Activated T-helper 9 cell treated with anti-CD3 and anti-CD28 coated beads, Interleukin-2, amount 50 U/mL, for 16 hours (primary cell): Measurements from ENCODE around the gene DDX56.
A peak's percentile ranks its signal among the peaks of the same experiment; 100 is the strongest.

Experiments used
- DNase-seq: peaks from one replicate; pipeline ENCODE4 v3.0.0-alpha.2; 2020; ENCODE audit warnings: low read depth

Gene DDX56

DNA sequence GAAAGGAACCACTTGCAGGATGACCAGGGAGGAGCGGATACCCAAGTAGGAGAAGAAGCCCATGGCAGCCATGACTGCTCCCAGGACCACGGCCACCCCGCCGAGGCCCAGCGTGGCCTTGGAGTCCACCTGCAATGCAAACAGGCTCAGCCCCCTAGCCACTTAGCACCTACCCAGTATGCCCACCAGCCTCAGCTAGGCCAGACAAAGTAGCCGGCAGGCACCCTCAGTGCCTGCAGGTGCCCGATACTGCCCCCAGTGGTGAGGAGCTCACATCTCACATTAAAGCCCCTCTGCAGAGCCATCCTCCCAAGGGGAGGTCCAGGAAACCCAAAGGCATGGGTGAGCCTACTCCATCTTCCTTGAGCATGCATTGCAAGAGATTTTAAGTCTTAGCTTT is 39.2 kb downstream of the DDX56 start:
- peak; percentile 8 for DNase-seq

DNA sequence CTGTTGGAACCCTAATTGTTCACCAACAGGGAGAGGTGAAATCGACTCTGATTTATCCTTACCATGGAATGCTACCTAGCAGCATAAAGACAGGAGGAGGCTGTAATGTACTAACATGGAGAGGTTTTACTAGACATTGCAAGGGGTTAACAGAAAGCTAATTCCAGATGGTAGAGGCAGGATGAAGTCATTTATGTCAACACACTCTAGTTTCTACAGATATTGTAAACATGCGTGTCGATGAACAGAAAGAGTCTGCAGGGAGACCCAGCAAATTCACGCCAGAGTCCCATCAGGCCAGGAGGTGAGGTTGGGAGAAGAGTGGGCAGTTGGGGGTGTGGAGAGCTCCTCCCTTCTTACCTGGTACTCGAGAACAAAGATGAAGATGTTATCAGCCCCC is 39.6 kb downstream of the DDX56 start:
- no peak for DNase-seq

DNA sequence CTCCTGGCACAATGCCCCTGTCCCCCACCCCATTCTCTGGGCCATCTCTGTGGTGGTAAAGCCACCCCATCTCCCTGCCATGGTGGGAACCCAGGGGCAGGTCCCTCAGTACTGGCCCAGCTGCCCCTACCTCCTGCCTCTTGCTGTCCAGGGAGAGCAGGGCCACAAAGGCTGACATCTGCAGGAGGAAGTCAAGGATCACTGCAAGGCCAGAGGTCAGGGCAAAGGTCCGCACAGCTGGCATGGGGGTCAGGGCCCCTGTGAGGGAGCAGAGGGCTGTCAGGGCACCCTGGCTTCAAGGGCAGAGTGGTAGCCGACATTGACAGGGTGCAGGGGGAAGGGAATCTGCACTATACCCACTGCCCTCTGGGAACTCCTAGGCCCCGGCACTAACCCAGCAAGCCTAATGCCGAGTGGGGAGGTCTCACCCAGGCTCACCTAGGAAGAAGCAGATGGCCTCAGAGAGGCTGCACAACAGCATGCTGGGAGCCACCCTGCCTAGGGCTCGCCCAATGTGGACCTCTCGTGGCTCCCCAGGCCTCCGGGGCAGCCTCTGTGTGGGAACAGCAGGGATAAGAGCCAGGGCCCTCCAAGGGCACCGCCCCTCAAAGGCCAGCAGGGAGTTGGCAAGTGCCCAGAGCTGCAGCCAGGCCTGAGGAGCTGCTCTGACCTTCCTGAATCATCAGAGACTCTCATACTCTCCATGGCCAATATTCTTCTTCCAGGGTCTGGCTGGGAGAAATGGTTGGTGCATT is 40.2 kb downstream of the DDX56 start:
- DNase-seq = no peak

DNA sequence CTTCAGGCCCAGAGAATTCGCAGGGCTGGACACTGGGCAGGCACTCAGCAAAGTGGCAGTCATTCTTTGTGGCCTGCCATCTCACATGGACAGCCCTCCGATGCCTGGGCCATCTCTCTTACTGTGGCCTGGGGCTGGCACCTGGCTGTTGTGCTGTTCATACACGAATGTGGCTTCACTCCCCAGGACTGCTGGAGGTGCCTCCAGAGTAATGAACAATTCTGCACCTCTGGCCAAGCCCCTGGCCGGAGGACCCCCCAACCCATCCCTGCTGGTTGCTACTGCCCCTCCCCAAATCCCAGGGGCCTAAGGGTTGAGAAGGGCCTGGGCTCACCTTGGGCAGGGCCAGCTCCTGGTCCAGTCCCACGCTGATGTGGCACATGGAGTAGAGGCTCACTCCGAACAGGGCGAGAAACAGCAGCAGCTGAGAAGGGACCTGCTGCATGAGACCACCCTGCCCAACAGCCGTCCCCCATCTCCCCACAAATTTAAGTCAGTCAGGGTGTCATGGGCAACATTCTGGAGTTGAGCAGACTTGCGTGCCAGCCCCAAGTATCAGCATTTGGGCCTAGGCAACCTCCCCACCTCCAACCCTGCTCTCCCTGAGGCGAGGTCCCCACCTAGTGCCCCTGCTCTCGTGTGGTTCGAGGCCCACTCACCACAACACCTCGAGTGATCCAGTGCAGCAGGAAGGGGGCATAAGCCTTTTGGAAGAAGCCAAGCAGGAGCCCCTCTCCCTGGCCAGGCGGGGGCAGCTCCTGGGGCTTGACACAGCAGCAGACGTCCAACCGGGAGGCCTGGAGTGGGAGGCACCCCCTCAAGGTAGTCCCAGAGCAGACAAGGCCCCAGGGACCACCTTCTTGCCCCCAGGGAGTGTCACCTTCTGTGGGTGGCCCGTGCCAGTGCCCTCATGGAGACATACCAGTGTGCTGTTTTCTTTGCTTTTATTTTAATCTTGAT is 42.0 kb downstream of the DDX56 start:
- DNase-seq = no peak

DNA sequence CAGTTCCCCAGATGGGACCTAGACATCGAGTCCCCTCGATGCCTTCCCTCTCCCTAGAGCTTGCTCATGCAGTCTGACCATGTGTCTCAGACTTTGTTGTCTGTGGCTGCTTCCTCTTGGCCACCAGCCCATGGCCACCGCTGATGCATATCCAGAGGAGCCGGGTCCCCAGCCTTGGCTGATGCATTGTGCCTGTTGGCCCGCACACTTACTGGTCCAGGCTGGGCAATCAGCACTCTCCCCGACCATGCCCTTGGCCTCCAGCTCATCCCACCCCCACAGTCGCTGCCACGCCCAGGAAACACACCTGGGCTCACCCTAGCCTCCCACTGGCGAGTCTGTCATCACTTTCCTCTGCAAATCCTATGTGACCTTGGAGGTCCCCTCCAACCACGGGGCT is 42.7 kb downstream of the DDX56 start:
- no peak for DNase-seq

DNA sequence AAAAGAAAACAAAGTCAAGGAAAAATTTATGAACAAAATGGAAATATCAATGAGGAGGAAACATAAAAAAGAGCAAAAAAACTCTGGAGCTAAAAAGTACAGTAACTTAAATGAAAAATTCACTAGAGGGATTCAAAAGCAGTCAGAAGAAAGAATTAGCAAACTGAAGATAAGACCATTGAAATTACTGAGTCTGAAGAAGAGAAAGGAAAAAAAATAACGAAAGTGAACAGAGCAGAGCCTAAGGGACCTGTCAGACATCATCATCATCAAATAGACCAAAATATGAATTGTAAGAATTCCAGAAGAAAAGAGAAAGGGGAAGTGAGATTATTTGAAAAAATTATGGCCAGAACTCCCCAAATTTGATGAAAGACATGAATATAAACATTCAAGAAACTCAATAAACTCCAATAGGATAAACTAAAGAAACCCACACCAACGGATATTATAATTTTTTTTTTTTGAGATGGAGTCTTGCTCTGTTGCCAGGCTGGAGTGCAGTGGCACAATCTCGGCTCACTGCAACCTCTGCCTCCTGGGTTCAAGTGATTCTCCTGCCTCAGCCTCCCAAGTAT is 48.8 kb downstream of the DDX56 start:
- DNase-seq = no peak

DNA sequence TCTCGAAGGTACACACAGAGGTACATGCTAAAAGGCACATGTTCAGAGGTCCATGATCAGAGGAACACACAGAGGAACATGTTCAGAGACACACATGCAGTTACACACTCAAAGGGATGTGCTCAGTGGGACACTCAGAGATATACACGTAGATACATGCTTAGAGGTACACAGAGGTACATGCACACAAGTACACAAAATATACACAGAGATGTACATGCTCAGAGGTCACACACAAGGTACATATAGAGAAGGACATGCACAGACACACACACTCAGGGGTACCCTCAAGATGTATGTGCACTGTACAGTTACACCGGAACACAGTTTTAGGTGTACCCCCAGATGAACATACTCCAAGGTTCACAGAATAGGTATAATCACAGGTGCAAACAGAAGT is 51.4 kb downstream of the DDX56 start:
- no peak for DNase-seq

DNA sequence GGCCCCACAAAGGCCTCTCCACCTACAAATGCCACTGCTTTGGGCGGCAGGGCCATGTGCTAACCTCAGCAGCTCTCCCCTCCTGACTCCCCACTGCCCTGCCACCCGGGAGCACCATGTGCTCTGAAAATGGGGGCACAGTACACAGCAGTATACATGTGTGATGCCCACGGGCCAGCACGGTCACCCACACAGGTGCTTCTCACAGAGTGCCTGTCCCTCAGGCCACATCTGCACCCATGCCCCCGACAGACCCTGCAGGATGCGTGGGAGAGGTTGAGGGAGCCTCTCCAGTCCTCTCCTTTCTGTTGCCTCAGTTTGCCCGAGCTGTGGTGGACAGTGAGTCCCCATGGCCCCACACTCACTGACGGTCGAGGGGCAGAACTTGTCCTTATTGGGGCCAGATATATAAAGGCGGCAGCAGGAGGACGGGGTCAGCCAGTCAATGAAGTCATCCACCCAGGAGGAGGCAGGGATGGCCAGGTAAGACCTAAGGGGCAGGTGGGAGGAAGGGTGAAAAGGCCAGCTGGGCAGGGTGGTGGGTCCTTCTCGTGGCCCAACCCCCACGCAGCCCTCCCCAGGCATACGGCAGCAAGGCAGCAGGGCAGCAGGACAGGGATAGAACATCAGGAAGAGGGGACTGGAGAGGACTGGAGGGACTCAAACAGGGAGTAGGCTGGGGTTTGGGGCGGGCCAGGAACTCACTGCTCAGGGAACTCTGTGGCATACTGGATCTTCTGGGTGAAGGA is 52.2 kb downstream of the DDX56 start:
- DNase-seq = no peak

DNA sequence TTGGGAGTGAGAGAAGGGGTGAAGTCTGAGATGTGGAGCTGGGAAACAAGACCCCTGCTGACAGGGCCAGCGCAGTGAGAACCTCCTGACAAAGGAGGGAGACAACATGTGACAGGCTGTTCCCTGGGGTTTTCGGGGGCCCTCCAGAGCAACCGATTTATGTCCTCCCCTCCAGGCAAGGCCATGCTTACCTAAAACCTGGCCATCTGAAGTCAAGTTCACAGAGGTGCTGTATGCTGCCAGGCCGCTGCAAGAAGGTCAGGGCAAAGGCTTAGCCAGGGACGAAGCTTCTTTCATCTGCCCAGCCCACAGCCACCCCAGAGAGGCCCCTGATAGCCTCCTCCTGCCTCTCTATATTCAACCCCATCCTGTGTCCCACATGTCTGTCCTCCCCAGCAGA is 53.1 kb downstream of the DDX56 start:
- no peak for DNase-seq

DNA sequence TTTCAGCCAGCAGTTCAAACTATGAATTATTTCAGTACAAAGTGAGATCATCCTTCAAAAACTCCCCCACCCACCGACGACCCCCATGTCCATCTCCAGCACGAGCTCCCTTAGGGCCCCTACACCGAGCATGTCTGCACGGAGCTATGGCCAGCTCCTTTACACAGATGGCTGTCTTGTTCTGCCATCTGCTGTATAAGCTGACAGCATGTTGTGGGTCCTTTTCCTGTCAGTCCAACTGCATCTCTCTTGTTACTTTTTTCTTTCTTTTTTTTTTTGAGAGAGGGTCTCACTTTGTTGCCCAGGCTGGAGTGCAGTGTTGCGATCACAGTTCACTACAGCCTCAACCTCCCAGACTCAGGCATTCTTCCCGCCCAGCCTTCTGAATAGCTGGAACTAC is 54.2 kb downstream of the DDX56 start:
- DNase-seq = no peak

DNA sequence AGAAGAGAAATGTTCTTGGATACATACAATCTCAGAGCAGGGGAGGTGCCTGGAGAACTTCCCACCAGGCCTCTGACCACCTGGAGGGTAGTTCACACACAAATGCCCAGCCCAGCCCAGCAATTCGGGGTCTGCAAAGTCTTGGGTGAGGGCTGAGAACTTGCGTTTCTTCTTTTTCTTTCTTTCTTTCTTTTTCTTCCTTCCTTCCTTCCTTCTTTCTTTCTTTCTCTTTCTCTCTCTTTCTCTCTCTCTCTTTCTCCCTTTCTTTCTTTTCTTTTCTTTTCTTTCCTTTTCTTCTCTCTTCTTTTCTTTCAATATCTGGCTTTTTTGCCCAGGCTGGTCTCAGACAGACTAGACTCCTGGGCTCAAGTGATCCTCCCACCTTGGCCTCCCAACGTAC is 54.9 kb downstream of the DDX56 start:
- DNase-seq = no peak

DNA sequence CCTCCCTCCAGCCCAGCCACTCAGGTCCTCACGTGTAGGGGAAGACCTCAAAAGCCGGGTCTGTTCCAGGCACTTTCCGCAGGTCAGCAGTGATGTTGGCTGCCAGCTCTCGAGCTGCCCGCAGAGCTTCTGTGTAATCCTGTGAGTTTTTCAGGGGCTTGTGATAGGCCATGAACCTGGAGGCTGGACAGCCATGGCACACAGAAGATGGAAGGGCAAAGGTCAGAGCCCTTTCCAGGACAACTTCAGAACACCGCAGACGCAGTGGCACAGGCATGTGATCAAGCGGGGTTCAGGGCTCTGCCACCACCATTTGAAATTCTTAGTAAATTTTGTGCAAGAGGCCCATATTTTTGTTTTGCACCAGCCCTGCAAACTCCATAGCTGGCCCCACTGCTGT is 56.5 kb downstream of the DDX56 start:
- no peak for DNase-seq
